HEK293 (cell line): ENCODE results near the gene PRTG.

Experiments used
- CTCF ChIA-PET: fragments of 350-600 bp; formaldehyde crosslinking; extraction: SDS; loops from one replicate; lab custom pipeline; 2021; ENCODE audit warnings: antibody characterized with exemption; lab: Yijun Ruan, JAX
- POLR2A ChIA-PET: fragments of 300-600 bp; formaldehyde crosslinking; extraction: SDS; loops from one replicate; lab custom pipeline; 2020; ENCODE audit warnings: antibody characterized with exemption, inconsistent platforms; lab: Yijun Ruan, JAX
- H3K27ac ChIP-seq: fragments of 200-500 bp; sonication (Bioruptor generic); 2 replicates; pipeline ENCODE4 v1.5.1; 2014; ENCODE audit warnings: low read depth, low read length, control low read depth, inconsistent platforms; ENCODE audit errors: extremely low read depth
- H3K36me3 ChIP-seq, 2 experiments: fragments of 200-500 bp in 1 of 2; sonication (Bioruptor generic) in 1 of 2; 1 replicate in 1 of 2; 2 replicates in 1 of 2; pipeline ENCODE4 v1.5.1; 2014 to 2017; ENCODE audit warnings: inconsistent platforms in 2 of 2, low read length in 2 of 2; ENCODE audit not compliant: control insufficient read depth in 2 of 2, insufficient read depth in 1 of 2
- H3K4me1 ChIP-seq: fragments of 200-500 bp; sonication (Bioruptor generic); 2 replicates; pipeline ENCODE4 v1.5.1; 2014; ENCODE audit warnings: mild to moderate bottlenecking, low read length, inconsistent platforms; ENCODE audit not compliant: control insufficient read depth, insufficient read depth
- H3K4me3 ChIP-seq: 2 replicates; pipeline ENCODE4 v1.5.1; 2011; ENCODE audit warnings: low read depth, mild to moderate bottlenecking, control low read depth, low read length, moderate library complexity
- H3K9me3 ChIP-seq: fragments of 200-500 bp; sonication (Bioruptor generic); 2 replicates; pipeline ENCODE4 v1.5.1; 2014; ENCODE audit warnings: low read depth, low read length, inconsistent platforms; ENCODE audit not compliant: control insufficient read depth, insufficient read depth
- GLI4 ChIP-seq: fragments of 450-650 bp; formaldehyde crosslinking; IDR thresholded peaks from 2 replicates; pipeline ENCODE4 v1.5.1; 2016; ENCODE audit warnings: missing biosample characterization, missing genetic modification characterization
- HIC1 ChIP-seq: fragments of 450-650 bp; formaldehyde crosslinking; IDR thresholded peaks from 2 replicates; pipeline ENCODE4 v1.5.1; 2016; ENCODE audit warnings: missing biosample characterization, missing genetic modification characterization
- HOXA7 ChIP-seq: sonication (generic); formaldehyde crosslinking; IDR thresholded peaks from 2 replicates; pipeline ENCODE4 v1.8.1; 2022; ENCODE audit warnings: missing genetic modification reagents, borderline replicate concordance
- SETDB1 ChIP-seq: IDR thresholded peaks from one replicate; pipeline ENCODE4 v1.6.1; 2017; ENCODE audit warnings: mild to moderate bottlenecking, low read length, moderate library complexity, mixed read lengths; ENCODE audit not compliant: insufficient read length
- ZBTB17 ChIP-seq: fragments of 450-650 bp; formaldehyde crosslinking; IDR thresholded peaks from 2 replicates; pipeline ENCODE4 v1.5.1; 2016; ENCODE audit warnings: missing biosample characterization, missing genetic modification characterization
- ZNF148 ChIP-seq: fragments of 450-650 bp; formaldehyde crosslinking; IDR thresholded peaks from 2 replicates; pipeline ENCODE4 v1.5.0; 2017; ENCODE audit warnings: missing biosample characterization, missing genetic modification characterization, borderline replicate concordance
- ZNF16 ChIP-seq: fragments of 450-650 bp; formaldehyde crosslinking; IDR thresholded peaks from 2 replicates; pipeline ENCODE4 v1.5.1; 2016; ENCODE audit warnings: low read depth, missing biosample characterization, missing genetic modification characterization
- ZNF280D ChIP-seq: fragments of 450-650 bp; formaldehyde crosslinking; IDR thresholded peaks from 2 replicates; pipeline ENCODE4 v1.5.1; 2016; ENCODE audit warnings: missing biosample characterization, missing genetic modification characterization
- ZNF311 ChIP-seq: fragments of 450-650 bp; formaldehyde crosslinking; IDR thresholded peaks from 2 replicates; pipeline ENCODE4 v1.5.1; 2017; ENCODE audit warnings: missing biosample characterization, missing genetic modification characterization, borderline replicate concordance
- ZNF354C ChIP-seq: fragments of 450-650 bp; formaldehyde crosslinking; IDR thresholded peaks from 2 replicates; pipeline ENCODE4 v1.5.1; 2016; ENCODE audit warnings: missing biosample characterization, missing genetic modification characterization, low read depth, borderline replicate concordance
- ZNF398 ChIP-seq: fragments of 450-650 bp; formaldehyde crosslinking; IDR thresholded peaks from 2 replicates; pipeline ENCODE4 v1.5.1; 2017; ENCODE audit warnings: missing biosample characterization, missing genetic modification characterization
- ZNF621 ChIP-seq: fragments of 450-650 bp; formaldehyde crosslinking; IDR thresholded peaks from 2 replicates; pipeline ENCODE4 v1.5.1; 2017; ENCODE audit warnings: missing biosample characterization, missing genetic modification characterization
- ZNF654 ChIP-seq: fragments of 450-650 bp; formaldehyde crosslinking; IDR thresholded peaks from 2 replicates; pipeline ENCODE4 v1.5.1; 2016; ENCODE audit warnings: low read depth, missing biosample characterization, missing genetic modification characterization
- ZNF704 ChIP-seq: fragments of 450-650 bp; formaldehyde crosslinking; IDR thresholded peaks from 2 replicates; pipeline ENCODE4 v1.5.1; 2016; ENCODE audit warnings: missing biosample characterization, missing genetic modification characterization

The PRTG gene

GRCh38 chr15:55615445-55615844 lies 127.5 kb downstream of the PRTG start:
- TF ChIP-seq GLI4 (tag by site-specific recombination), result no peak
- no peak for TF ChIP-seq ZNF280D
- TF ChIP-seq ZNF398 (tag by site-specific recombination), result no peak
- no peak for TF ChIP-seq HOXA7
- no peak for TF ChIP-seq HIC1 (tag by site-specific recombination)
- TF ChIP-seq ZNF354C (tag by site-specific recombination), result no peak
- no peak for TF ChIP-seq SETDB1
- TF ChIP-seq ZNF16, result no peak
- no peak for TF ChIP-seq ZNF654 (tag by site-specific recombination)
- TF ChIP-seq ZNF621 (tag by site-specific recombination), result no peak
- TF ChIP-seq ZNF704 (tag by site-specific recombination), result no peak
- TF ChIP-seq ZBTB17 (tag by site-specific recombination), result no peak
- Histone ChIP-seq H3K27ac (no peak overlapping the region), H3K4me1 (peaks cover 2% of the 10 kb centered on the region; the same call in 1 of the 2 replicates), H3K4me3 (no peak overlapping the region), H3K36me3 (no peaks in the 10 kb centered on the region), H3K9me3 (no peaks in the 10 kb centered on the region)
- CTCF ChIA-PET, result no interaction called here
- POLR2A ChIA-PET, result no interaction called here

- POLR2A ChIA-PET, result interaction anchor here (0.7 kb wide), 1 partner anchor 11 kb away, joined by 6 read pairs; no protein-coding TSS in a partner anchor
- CTCF ChIA-PET, result interaction anchor here (0.6 kb wide), 1 partner anchor 13 kb away, joined by 5 read pairs; no protein-coding TSS in a partner anchor
- no peaks in the 10 kb centered on the region for H3K36me3 ChIP-seq
Measured at GRCh38 chr15:55613727-55614126, 129.2 kb downstream of the PRTG start.

More at GRCh38 chr15:55613727-55614126, 129.2 kb downstream of the PRTG start:
- Histone ChIP-seq H3K9me3 (no peaks in the 10 kb centered on the region), H3K4me1 (peaks cover 2% of the 10 kb centered on the region; the same call in 1 of the 2 replicates), H3K27ac (no peak overlapping the region), H3K4me3 (no peak overlapping the region)
- TF ChIP-seq ZNF311 (tag by site-specific recombination) (no peak), ZNF148 (tag by site-specific recombination) (no peak)
